Neuronal stem cell (in vitro differentiated cells): ENCODE data around the gene IRS2.

Experiments used
- DNase-seq: peaks from one replicate; pipeline ENCODE4 v3.0.0-alpha.2; 2013; ENCODE audit warnings: low spot score
- H2AFZ ChIP-seq: one replicate; pipeline ENCODE4 v1.6.1; 2013; ENCODE audit warnings: mild to moderate bottlenecking, low read length, inconsistent platforms
- H2AK5ac ChIP-seq: 2 replicates; pipeline ENCODE4 v1.6.1; 2013; ENCODE audit warnings: low read depth, mild to moderate bottlenecking, inconsistent platforms, low read length, moderate library complexity, mixed read lengths
- H2BK120ac ChIP-seq: 2 replicates; pipeline ENCODE4 v1.6.1; 2013; ENCODE audit warnings: low read depth, mild to moderate bottlenecking, inconsistent platforms, low read length, moderate library complexity, mixed read lengths
- H2BK12ac ChIP-seq: one replicate; pipeline ENCODE4 v1.6.1; 2013; ENCODE audit warnings: low read length, inconsistent platforms
- H2BK15ac ChIP-seq: 2 replicates; pipeline ENCODE4 v1.6.1; 2013; ENCODE audit warnings: mild to moderate bottlenecking, low read length, inconsistent platforms, mixed read lengths
- H2BK5ac ChIP-seq: one replicate; pipeline ENCODE4 v1.6.1; 2013; ENCODE audit warnings: inconsistent platforms, mild to moderate bottlenecking, low read length, moderate library complexity
- H3K14ac ChIP-seq: one replicate; pipeline ENCODE4 v1.6.1; 2013; ENCODE audit warnings: low read length, inconsistent platforms
- H3K18ac ChIP-seq: 2 replicates; pipeline ENCODE4 v1.6.1; 2013; ENCODE audit warnings: low read length, inconsistent platforms
- H3K23ac ChIP-seq: 2 replicates; pipeline ENCODE4 v1.6.1; 2013; ENCODE audit warnings: low read depth, mild to moderate bottlenecking, mixed read lengths, low read length, inconsistent platforms; ENCODE audit not compliant: poor library complexity
- H3K27ac ChIP-seq: replicated peaks from 3 replicates; pipeline ENCODE4 v1.5.1; 2013; ENCODE audit warnings: low read length, inconsistent platforms
- H3K27me3 ChIP-seq, 3 experiments: 2 replicates each; pipeline ENCODE4 v1.6.1; 2013; ENCODE audit warnings: low read length in 3 of 3, mild to moderate bottlenecking in 2 of 3, inconsistent platforms in 1 of 3, low read depth in 1 of 3, mixed read lengths in 1 of 3, moderate library complexity in 1 of 3; ENCODE audit not compliant: control insufficient read depth in 3 of 3, insufficient read depth in 3 of 3
- H3K36me3 ChIP-seq, 2 donors: replicated peaks in 1 of 2; 2 replicates each; pipeline ENCODE4 v1.6.1; 2013; ENCODE audit warnings: low read length in 2 of 2; ENCODE audit not compliant: control insufficient read depth in 2 of 2, insufficient read depth in 2 of 2
- H3K4ac ChIP-seq: 2 replicates; pipeline ENCODE4 v1.6.1; 2013; ENCODE audit warnings: inconsistent platforms, mild to moderate bottlenecking, low read length, moderate library complexity
- H3K4me1 ChIP-seq, 2 donors: 1 replicate in 1 of 2; 2 replicates in 1 of 2; pipeline ENCODE4 v1.6.1; 2013; ENCODE audit warnings: low read length in 2 of 2, low read depth in 1 of 2; ENCODE audit not compliant: control insufficient read depth in 2 of 2, insufficient read depth in 1 of 2
- H3K4me2 ChIP-seq: one replicate; pipeline ENCODE4 v1.6.1; 2013; ENCODE audit warnings: mild to moderate bottlenecking, low read length, inconsistent platforms; ENCODE audit not compliant: insufficient read depth, poor library complexity, severe bottlenecking
- H3K4me3 ChIP-seq, 2 donors: 2 replicates each; pipeline ENCODE4 v1.5.1; 2013; ENCODE audit warnings: low read length in 2 of 2, mild to moderate bottlenecking in 2 of 2, inconsistent platforms in 1 of 2, moderate library complexity in 1 of 2
- H3K79me1 ChIP-seq: one replicate; pipeline ENCODE4 v1.6.1; 2013; ENCODE audit warnings: low read depth, mild to moderate bottlenecking, inconsistent platforms, low read length, moderate library complexity
- H3K9ac ChIP-seq: one replicate; pipeline ENCODE4 v1.6.1; 2013; ENCODE audit warnings: mild to moderate bottlenecking, low read depth, low read length, inconsistent platforms; ENCODE audit not compliant: poor library complexity
- H3K9me3 ChIP-seq, 2 donors: replicated peaks in 1 of 2; 2 replicates each; pipeline versions ENCODE3 to v1.6.1; 2013; ENCODE audit warnings: low read length in 2 of 2, mild to moderate bottlenecking in 2 of 2, inconsistent platforms in 1 of 2, low read depth in 1 of 2, mixed read lengths in 1 of 2, moderate library complexity in 1 of 2; ENCODE audit not compliant: control insufficient read depth in 2 of 2, insufficient read depth in 1 of 2
- H4K8ac ChIP-seq: one replicate; pipeline ENCODE4 v1.6.1; 2013; ENCODE audit warnings: low read depth, mild to moderate bottlenecking, inconsistent platforms, low read length, moderate library complexity
- H4K91ac ChIP-seq: one replicate; pipeline ENCODE4 v1.6.1; 2013; ENCODE audit warnings: low read length, low read depth, mild to moderate bottlenecking, inconsistent platforms; ENCODE audit not compliant: poor library complexity
- WGBS, 2 donors: extraction: QIAGEN DNeasy Blood & Tissue Kit; methylation state at CpG; one replicate each; pipeline ENCODE4 v1.1.7; 2013; ENCODE audit warnings: missing lambda C conversion rate in 2 of 2, mixed read lengths in 1 of 2; ENCODE audit not compliant: insufficient read length in 2 of 2, insufficient replicate concordance in 1 of 2; ENCODE audit errors: extremely low coverage in 2 of 2; 5-methylcytosine and 5-hydroxymethylcytosine counted together

Gene IRS2

DNA sequence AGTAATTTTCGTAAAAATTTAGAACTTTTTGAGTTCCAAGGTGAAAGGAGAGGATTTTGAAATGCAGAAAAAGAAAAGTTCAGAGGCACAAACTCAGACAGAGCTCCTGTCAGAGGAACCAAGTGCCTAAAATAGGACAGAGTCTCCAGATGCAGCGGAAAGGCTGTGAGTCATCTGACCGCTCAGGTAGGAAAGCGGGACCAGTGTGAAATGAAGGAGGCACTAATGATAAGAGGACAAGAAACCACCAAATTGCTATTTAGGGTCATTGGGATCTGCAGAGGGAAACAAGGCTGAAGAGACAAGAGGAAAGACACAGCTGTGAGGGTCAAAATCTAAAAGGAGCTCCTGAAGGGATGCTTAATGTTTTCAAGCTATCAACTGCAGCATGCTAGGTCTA, 34.9 kb downstream of the IRS2 start:
- H3K4me2 ChIP-seq = no peak overlapping the region
- H2AFZ ChIP-seq = no peak overlapping the region
- peaks cover 0 to 3% of the 10 kb centered on the region in 2 donors for H3K9me3 ChIP-seq
- no peaks in the 10 kb centered on the region for H3K79me1 ChIP-seq
- H2AK5ac ChIP-seq = no peak overlapping the region
- no peak overlapping the region for H3K27ac ChIP-seq
- H2BK120ac ChIP-seq = no peak overlapping the region
- no peak overlapping the region for H3K4ac ChIP-seq
- DNase-seq = no peak
- H2BK5ac ChIP-seq = no peak overlapping the region
- H2BK15ac ChIP-seq = no peak overlapping the region
- WGBS, 2 donors = 100% methylated on average over 1 of the region's 4 CpGs; no CpG with 5 or more reads in 1 of the 2 donors
- H3K4me3 ChIP-seq = no peak overlapping the region
- H3K23ac ChIP-seq = no peak overlapping the region
- H3K4me1 ChIP-seq = peaks cover 3 to 4% of the 10 kb centered on the region in 2 donors
- no peak overlapping the region for H3K9ac ChIP-seq
- H3K27me3 ChIP-seq = no peaks in the 10 kb centered on the region
- H3K18ac ChIP-seq = no peak overlapping the region
- no peak overlapping the region for H2BK12ac ChIP-seq
- H4K8ac ChIP-seq = no peak overlapping the region
- H3K14ac ChIP-seq = no peak overlapping the region
- H3K36me3 ChIP-seq = peaks cover 14 to 36% of the 10 kb centered on the region in 2 donors
- no peak overlapping the region for H4K91ac ChIP-seq

DNA sequence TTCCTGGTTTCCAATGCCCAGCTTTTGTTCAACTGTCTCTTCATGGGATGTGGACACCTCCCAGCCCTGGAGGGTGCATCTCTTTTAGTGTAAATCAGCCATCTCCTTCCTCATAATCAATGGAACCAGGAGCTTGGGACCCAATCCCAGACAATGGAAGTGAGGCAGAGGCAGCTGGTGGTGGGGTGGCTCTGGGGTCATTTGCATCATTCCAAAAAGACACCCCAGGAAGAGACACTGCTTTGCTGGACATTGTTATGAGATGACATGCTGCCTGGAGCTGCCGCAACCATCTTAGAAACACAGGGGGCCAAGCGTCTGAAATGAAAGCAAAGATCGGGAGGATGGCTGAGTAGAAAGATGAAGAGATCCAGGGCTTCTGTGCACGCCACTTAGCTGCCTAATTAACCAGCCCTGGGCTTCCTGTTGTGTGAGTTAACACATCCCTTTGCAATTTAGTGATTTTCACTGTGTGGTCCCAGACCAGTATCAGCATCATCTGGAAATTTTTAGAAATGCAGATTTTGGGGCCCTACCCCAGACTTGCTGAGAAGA, 36.1 kb downstream of the IRS2 start:
- H3K4me1 ChIP-seq = peaks cover 3 to 4% of the 10 kb centered on the region in 2 donors
- no peak overlapping the region for H4K91ac ChIP-seq
- H2BK120ac ChIP-seq = no peak overlapping the region
- DNase-seq = no peak
- H3K18ac ChIP-seq = no peak overlapping the region
- H2AK5ac ChIP-seq = no peak overlapping the region
- no peak overlapping the region for H3K4me3 ChIP-seq
- no peak overlapping the region for H2BK12ac ChIP-seq
- no peak overlapping the region for H3K9ac ChIP-seq
- no peak overlapping the region for H3K4ac ChIP-seq
- peaks cover 9 to 26% of the 10 kb centered on the region in 2 donors for H3K36me3 ChIP-seq
- H3K27me3 ChIP-seq = no peaks in the 10 kb centered on the region
- no peaks in the 10 kb centered on the region for H3K79me1 ChIP-seq
- H2BK15ac ChIP-seq = no peak overlapping the region
- H4K8ac ChIP-seq = no peak overlapping the region
- no CpG with 5 or more reads among the region's 4 CpGs for WGBS, 2 donors
- no peak overlapping the region for H3K23ac ChIP-seq
- H3K14ac ChIP-seq = no peak overlapping the region
- no peak overlapping the region for H2BK5ac ChIP-seq
- H3K4me2 ChIP-seq = no peak overlapping the region
- no peak overlapping the region for H3K27ac ChIP-seq
- peaks cover 2 to 3% of the 10 kb centered on the region in 2 donors for H3K9me3 ChIP-seq
- no peak overlapping the region for H2AFZ ChIP-seq

GRCh38 chr13:109749365-109749764, 37.0 kb downstream of the IRS2 start:
- no CpG with 5 or more reads among the region's 5 CpGs for WGBS, 2 donors
- Histone ChIP-seq H3K27me3 (no peaks in the 10 kb centered on the region), H2BK15ac (no peak overlapping the region), H2BK12ac (no peak overlapping the region), H3K79me1 (no peaks in the 10 kb centered on the region), H3K27ac (no peak overlapping the region), H3K9ac (no peak overlapping the region), H3K9me3 (peaks cover 2 to 5% of the 10 kb centered on the region in 2 donors), H2AK5ac (no peak overlapping the region), H3K4ac (no peak overlapping the region), H3K23ac (no peak overlapping the region), H3K4me2 (no peak overlapping the region), H4K91ac (no peak overlapping the region), H3K4me3 (no peak overlapping the region), H3K4me1 (peaks cover 3 to 4% of the 10 kb centered on the region in 2 donors), H2BK5ac (no peak overlapping the region), H3K14ac (no peak overlapping the region), H3K18ac (no peak overlapping the region), H4K8ac (no peak overlapping the region), H2AFZ (no peak overlapping the region), H2BK120ac (no peak overlapping the region), H3K36me3 (peaks cover 7 to 20% of the 10 kb centered on the region in 2 donors)
- DNase-seq = no peak

DNA sequence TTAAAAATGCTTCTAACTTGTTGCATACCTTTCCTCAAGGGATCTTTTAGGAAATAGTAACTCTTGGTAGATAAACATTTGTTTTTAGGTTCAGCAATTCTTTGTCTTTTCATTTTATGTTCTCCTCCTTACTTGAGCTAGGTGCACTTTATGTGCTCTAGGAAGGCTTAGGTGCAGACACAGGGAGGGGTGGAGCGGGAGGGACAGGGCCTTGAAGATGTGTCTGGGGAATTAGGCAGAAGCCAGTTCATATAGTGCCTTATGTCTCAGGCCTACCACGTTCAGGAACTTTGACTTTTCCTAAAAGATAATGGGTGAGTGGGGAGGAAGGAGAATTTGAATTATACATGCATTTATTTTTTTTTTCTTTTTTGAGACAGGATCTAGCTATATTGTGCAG, 37.7 kb downstream of the IRS2 start:
- no CpG with 5 or more reads among the region's 2 CpGs for whole genome bisulfite sequencing, 2 donors
- Histone ChIP-seq H3K4me3 (no peak overlapping the region), H3K27me3 (no peaks in the 10 kb centered on the region), H2BK5ac (no peak overlapping the region), H2BK12ac (no peak overlapping the region), H3K36me3 (peaks cover 7 to 13% of the 10 kb centered on the region in 2 donors), H4K91ac (no peak overlapping the region), H3K4me1 (peaks cover 4 to 9% of the 10 kb centered on the region in 2 donors), H4K8ac (no peak overlapping the region), H3K9me3 (peaks cover 2 to 5% of the 10 kb centered on the region in 2 donors), H3K9ac (no peak overlapping the region), H2AFZ (no peak overlapping the region), H3K4me2 (no peak overlapping the region), H2BK120ac (no peak overlapping the region), H3K27ac (no peak overlapping the region), H3K4ac (no peak overlapping the region), H3K14ac (no peak overlapping the region), H3K18ac (no peak overlapping the region), H2AK5ac (no peak overlapping the region), H2BK15ac (no peak overlapping the region), H3K79me1 (no peaks in the 10 kb centered on the region), H3K23ac (no peak overlapping the region)
- DNase-seq = no peak
